ENCODE measurements around the gene FRAS1.

DNA sequence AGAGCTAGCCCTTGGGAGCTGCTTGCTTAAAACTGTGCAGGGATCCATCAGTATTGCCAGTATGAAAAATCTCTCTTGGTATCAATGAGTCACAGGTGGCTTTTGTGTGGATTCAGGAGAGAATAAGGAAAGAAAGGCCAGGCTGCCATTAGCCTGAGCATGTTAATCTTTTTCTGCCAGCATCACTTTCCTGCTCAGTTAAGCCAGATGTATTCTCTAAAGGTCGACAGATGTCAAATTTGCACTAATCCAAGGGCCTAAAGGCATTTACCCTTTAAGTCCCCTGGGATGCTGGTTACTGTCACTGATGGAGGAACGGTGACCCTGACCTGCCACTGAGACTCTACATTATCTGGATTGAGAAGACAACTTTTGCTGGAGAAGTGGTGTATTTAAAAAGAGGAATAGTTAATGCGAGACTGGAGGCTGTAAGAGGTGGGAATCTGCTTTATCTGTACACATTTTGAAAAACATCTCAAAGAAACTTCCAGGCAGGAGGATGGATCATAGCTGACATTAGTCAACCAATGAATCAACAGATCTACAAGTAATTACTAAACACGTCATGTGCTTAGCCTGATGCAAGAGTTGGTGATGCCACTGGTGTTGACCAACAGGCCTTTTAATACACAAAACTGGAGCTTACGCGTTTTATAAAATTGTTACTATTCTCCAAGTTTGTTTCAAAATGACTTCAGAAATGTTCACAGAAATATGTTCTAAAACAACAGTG lies 253.1 kb downstream of the FRAS1 start:
- TF ChIP-seq, protein P1, sequence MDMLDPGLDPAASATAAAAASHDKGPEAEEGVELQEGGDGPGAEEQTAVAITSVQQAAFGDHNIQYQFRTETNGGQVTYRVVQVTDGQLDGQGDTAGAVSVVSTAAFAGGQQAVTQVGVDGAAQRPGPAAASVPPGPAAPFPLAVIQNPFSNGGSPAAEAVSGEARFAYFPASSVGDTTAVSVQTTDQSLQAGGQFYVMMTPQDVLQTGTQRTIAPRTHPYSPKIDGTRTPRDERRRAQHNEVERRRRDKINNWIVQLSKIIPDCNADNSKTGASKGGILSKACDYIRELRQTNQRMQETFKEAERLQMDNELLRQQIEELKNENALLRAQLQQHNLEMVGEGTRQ (IDR thresholded peaks at IDR 0.05; ENCODE audit: low read length) = no peak
- TF ChIP-seq, protein P2, sequence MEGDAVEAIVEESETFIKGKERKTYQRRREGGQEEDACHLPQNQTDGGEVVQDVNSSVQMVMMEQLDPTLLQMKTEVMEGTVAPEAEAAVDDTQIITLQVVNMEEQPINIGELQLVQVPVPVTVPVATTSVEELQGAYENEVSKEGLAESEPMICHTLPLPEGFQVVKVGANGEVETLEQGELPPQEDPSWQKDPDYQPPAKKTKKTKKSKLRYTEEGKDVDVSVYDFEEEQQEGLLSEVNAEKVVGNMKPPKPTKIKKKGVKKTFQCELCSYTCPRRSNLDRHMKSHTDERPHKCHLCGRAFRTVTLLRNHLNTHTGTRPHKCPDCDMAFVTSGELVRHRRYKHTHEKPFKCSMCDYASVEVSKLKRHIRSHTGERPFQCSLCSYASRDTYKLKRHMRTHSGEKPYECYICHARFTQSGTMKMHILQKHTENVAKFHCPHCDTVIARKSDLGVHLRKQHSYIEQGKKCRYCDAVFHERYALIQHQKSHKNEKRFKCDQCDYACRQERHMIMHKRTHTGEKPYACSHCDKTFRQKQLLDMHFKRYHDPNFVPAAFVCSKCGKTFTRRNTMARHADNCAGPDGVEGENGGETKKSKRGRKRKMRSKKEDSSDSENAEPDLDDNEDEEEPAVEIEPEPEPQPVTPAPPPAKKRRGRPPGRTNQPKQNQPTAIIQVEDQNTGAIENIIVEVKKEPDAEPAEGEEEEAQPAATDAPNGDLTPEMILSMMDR (IDR thresholded peaks at IDR 0.05; ENCODE audit: control extremely low read depth in 1 of 3, insufficient read depth in 1 of 3, low read depth in 1 of 3, low read length in 3 of 3) = no peak
- TF ChIP-seq EZH2 (IDR thresholded peaks at IDR 0.05; ENCODE audit: low read depth, low read length, severe bottlenecking) (no peak), YY1 (IDR thresholded peaks at IDR 0.05; ENCODE audit: low read depth, low read length) (no peak), POU5F1 (IDR thresholded peaks at IDR 0.05; ENCODE audit: low read depth, low read length) (no peak), MAFK (IDR thresholded peaks at IDR 0.05; ENCODE audit: low read depth, low read length) (no peak), POLR2AphosphoS5 (IDR thresholded peaks at IDR 0.05; ENCODE audit: low read depth, low read length) (no peak), RAD21 (IDR thresholded peaks at IDR 0.05 in 1 of 2, conservative IDR thresholded peaks at IDR 0.05 in 1 of 2; ENCODE audit: low read depth in 2 of 2, low read length in 2 of 2) (no peak)

Data from H1 (cell line).